ENCODE data around the gene NRXN3.

Gene NRXN3

GRCh38 chr14:78327426-78328221, 157.5 kb downstream of the NRXN3 start:
- DNase-seq = no peak

- no peak for DNase-seq
Observed at GRCh38 chr14:78329371-78329770, 159.2 kb downstream of the NRXN3 start.

GRCh38 chr14:78335531-78335930, 165.4 kb downstream of the NRXN3 start:
- DNase-seq = no peak

GRCh38 chr14:78340250-78340649, 170.1 kb downstream of the NRXN3 start:
- no peak for DNase-seq

- DNase-seq = no peak
Observed at GRCh38 chr14:78341827-78342389, 171.7 kb downstream of the NRXN3 start.

- no peak for DNase-seq
Observed at GRCh38 chr14:78342879-78343278, 172.7 kb downstream of the NRXN3 start.

GRCh38 chr14:78344290-78344689, 174.1 kb downstream of the NRXN3 start:
- DNase-seq = no peak

GRCh38 chr14:78345131-78345744, 175.1 kb downstream of the NRXN3 start:
- no peak for DNase-seq

GRCh38 chr14:78346747-78347146, 176.6 kb downstream of the NRXN3 start:
- DNase-seq = no peak

GRCh38 chr14:78355109-78355508, 184.9 kb downstream of the NRXN3 start:
- no peak for DNase-seq

GRCh38 chr14:78356391-78356790, 186.2 kb downstream of the NRXN3 start:
- no peak for DNase-seq

GRCh38 chr14:78358591-78358990, 188.4 kb downstream of the NRXN3 start:
- DNase-seq = no peak

GRCh38 chr14:78359581-78359980, 189.4 kb downstream of the NRXN3 start:
- DNase-seq = no peak

GRCh38 chr14:78363008-78363407, 192.8 kb downstream of the NRXN3 start:
- no peak for DNase-seq

- DNase-seq = no peak
Observed at GRCh38 chr14:78367355-78367754, 197.2 kb downstream of the NRXN3 start.

- no peak for DNase-seq
Observed at GRCh38 chr14:78383060-78383459, 212.9 kb downstream of the NRXN3 start.

GRCh38 chr14:78398216-78398615, 228.0 kb downstream of the NRXN3 start:
- no peak for DNase-seq

- no peak for DNase-seq
Observed at GRCh38 chr14:78399316-78399889, 229.2 kb downstream of the NRXN3 start.

GRCh38 chr14:78401866-78402265, 231.7 kb downstream of the NRXN3 start:
- no peak for DNase-seq

- no peak for DNase-seq
Observed at GRCh38 chr14:78403278-78403815, 233.2 kb downstream of the NRXN3 start.

GRCh38 chr14:78405079-78405856, 235.1 kb downstream of the NRXN3 start:
- no peak for DNase-seq

- DNase-seq = no peak
Observed at GRCh38 chr14:78412475-78412874, 242.3 kb downstream of the NRXN3 start.

- DNase-seq = no peak
Observed at GRCh38 chr14:78414172-78414571, 244.0 kb downstream of the NRXN3 start.
